ENCODE results near the gene GRAP2. TPM values are rescaled to one million over a fixed set of nuclear protein-coding genes. Genes with fewer than 3 reads are reported as not detected.
"Not testable (repeated sequence)": the region's sequence is repeated elsewhere in the genome, so short reads cannot be mapped to it uniquely, and the experiment has no call there.

GRAP2 gene
- total RNA-seq, 1 donor from 2014 or later, result 0.24 TPM

DNA sequence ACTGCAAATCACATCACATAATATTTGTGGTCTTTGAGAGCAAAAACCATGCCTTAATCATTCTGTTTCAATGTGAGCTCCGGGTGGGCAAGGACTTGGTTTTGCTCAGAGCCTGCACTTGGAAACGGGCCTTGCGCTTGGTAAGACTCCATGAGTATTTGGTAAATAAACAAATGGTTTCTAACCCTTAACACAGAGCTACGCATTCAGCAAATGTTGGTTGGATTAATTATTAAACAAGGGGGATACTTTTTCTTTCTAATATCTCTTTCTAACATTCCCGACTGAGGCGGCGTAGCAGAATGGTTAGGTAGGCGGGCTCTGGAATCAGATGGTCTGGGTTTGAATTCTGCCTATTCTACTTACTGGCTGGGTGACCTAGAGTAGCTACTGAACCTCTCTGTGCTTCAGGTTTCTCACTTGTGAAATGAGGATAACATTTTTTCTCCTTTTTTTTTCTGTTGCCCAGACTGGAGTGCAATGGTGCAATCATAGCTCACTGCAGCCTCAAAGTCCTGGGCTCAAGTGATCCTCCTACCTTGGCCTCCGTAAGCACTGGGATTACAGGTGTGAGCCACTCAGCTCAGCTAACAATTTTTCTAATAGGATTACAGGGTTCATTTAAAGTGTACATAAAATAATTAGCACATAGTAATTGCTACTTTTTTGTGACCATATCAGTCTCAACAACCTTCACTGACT, 90.4 kb downstream of the GRAP2 start:
- Mint-ChIP-seq H3K9me3 (no peaks in the 10 kb centered on the region), H3K36me3 (no peaks in the 10 kb centered on the region), H3K27me3 (peaks cover 52% of the 10 kb centered on the region), H3K4me1 (ENCODE audit: unreplicated experiment) (peaks cover 20% of the 10 kb centered on the region), H3K27ac (peak overlapping the region; percentile 61), H3K4me3 (no peak overlapping the region)
- TF ChIP-seq, protein P1, sequence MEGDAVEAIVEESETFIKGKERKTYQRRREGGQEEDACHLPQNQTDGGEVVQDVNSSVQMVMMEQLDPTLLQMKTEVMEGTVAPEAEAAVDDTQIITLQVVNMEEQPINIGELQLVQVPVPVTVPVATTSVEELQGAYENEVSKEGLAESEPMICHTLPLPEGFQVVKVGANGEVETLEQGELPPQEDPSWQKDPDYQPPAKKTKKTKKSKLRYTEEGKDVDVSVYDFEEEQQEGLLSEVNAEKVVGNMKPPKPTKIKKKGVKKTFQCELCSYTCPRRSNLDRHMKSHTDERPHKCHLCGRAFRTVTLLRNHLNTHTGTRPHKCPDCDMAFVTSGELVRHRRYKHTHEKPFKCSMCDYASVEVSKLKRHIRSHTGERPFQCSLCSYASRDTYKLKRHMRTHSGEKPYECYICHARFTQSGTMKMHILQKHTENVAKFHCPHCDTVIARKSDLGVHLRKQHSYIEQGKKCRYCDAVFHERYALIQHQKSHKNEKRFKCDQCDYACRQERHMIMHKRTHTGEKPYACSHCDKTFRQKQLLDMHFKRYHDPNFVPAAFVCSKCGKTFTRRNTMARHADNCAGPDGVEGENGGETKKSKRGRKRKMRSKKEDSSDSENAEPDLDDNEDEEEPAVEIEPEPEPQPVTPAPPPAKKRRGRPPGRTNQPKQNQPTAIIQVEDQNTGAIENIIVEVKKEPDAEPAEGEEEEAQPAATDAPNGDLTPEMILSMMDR (conservative IDR thresholded peaks at IDR 0.05), result no peak
- DNase-seq (ENCODE audit: extremely low spot score, unreplicated experiment), result no peak

DNA sequence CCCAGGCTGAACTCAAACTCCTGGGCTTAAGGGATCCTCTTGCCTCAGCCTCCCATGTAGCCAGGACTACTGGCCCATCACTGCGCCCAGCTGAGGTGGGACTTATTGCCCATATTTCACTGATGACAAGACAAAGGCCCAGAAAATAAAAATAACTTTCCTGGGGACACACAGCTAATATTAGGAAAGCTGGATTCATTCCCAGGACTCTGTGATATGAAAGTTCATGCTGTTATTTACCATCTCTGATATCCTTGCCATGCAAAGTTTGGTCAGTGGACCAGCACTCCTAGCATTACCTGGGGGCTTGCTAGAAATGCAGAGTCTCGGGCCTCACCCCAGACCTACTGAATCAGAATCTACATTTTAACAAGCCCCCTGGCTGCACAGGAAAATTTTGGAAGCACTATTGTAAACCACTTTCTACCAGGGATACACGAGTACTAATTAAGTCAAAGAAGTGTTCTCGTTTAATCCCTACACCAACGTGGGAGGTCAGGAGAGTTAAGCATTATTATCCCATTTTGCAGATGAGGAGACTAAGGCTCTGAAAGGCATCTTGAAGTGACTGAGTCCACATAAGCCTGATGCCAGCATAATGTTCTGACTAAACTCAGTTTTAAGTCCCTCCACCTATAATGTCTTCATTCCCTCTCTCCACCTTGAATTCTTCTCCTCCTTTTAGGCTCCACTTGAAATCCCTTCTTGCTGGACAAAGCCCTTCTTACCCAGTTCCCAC, 91.4 kb downstream of the GRAP2 start:
- no peak overlapping the region for H3K27ac Mint-ChIP-seq
- no peak for DNase-seq (ENCODE audit: extremely low spot score, unreplicated experiment)
- H3K4me3 Mint-ChIP-seq, result no peak overlapping the region
- H3K36me3 Mint-ChIP-seq, result no peaks in the 10 kb centered on the region
- TF ChIP-seq, protein P1 (conservative IDR thresholded peaks at IDR 0.05), result no peak
- no peaks in the 10 kb centered on the region for H3K9me3 Mint-ChIP-seq
- H3K4me1 Mint-ChIP-seq (ENCODE audit: unreplicated experiment), result peaks cover 30% of the 10 kb centered on the region
- peaks cover 58% of the 10 kb centered on the region for H3K27me3 Mint-ChIP-seq

DNA sequence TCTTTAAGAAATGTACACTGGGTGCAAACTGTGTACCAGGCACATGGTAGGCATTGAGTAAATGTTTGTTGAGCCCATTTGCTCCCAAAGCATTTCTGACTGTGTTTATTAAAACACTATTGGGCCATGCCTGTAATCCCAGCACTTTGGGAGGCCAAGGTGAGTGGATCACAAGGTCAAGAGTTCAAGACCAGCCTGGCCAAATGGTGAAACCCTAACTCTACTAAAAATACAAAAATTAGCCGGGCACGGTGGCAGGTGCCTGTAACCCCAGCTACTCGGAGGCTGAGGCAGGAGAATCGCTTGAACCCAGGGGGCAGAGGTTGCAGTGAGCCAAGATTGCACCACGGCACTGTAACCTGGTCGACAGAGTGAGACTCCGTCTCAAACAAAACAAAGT, 92.0 kb downstream of the GRAP2 start:
- H3K27ac Mint-ChIP-seq; DNase-seq (ENCODE audit: extremely low spot score, unreplicated experiment); H3K9me3 Mint-ChIP-seq; H3K4me3 Mint-ChIP-seq; H3K36me3 Mint-ChIP-seq: not testable (repeated sequence)
- Mint-ChIP-seq H3K27me3 (peaks cover 56% of the 10 kb centered on the region), H3K4me1 (ENCODE audit: unreplicated experiment) (peaks cover 35% of the 10 kb centered on the region)

DNA sequence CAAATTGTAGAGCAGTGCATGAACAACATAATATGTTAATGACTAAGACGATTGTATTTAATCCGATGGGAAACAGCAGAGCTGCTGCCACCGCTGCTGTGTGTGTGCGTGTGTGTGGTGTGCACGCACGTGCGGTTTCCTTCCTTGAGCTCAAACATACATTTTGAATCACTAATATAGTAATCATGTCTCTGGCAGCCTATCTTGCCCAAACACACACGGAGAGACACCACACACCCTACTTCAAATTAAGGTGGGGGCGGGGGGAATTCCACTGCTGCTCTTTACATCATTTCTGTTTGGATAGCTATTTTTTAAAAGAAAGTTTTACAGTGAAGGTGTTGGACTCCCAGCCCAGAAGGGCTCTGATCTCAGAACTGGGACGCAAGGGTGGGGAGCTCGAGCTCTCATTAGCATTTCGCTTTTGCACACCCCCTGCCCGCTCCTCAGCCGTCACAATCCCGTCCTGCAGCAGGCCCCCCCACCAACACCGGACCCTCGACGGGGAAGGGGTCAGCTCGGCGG, 93.2 kb downstream of the GRAP2 start:
- TF ChIP-seq, protein P1 (conservative IDR thresholded peaks at IDR 0.05), result no peak

DNA sequence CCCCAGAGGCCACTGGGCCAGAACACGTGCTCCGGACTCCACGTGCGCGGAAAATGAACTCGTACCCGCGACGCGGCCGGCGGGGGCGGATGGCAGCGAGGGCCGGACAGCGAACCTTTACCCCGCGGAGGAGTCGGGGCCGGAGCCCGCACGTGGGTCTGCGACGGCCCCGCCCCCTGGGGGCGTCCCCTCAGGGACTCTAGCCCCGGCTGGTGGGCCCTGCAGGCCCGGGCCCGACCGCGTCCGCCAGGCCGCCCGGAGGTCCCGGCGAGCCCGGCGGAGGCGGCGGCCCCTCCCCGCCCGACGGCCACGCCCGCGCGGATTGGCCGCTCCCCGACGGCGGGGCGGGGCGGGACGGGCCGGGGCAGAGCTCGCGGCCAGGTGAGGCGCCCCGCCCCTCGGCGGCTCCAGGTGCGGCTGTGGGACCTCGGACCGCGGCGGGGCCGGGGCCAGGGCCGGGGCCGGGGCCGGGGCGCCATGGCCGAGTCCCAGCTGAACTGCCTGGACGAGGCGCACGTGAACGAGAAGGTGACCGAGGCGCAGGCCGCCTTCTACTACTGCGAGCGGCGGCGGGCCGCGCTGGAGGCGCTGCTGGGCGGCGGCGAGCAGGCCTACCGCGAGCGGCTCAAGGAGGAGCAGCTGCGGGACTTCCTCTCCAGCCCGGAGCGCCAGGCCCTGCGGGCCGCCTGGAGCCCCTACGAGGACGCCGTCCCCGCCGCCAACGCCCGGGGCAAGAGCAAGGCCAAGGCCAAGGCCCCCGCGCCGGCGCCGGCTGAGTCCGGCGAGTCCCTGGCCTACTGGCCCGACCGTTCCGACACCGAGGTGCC, 93.9 kb downstream of the GRAP2 start, which contains the start of gene FAM83F:
Gene FAM83F, plus strand, starts transcription at position 389 of the 827 bp plus-strand sequence. Its CDS starts 89 bp downstream, at position 478.
- Mint-ChIP-seq H3K9me3 (no peaks in the 10 kb centered on the region), H3K27ac (peak within 1 kb of the TSS; percentile 94), H3K4me3 (peak within 1 kb of the TSS; percentile 84), H3K36me3 (no peaks in the 10 kb centered on the region), H3K27me3 (peaks cover 41% of the 10 kb centered on the region), H3K4me1 (ENCODE audit: unreplicated experiment) (peaks cover 50% of the 10 kb centered on the region)
- no peak for DNase-seq (ENCODE audit: extremely low spot score, unreplicated experiment)
- TF ChIP-seq, protein P1 (conservative IDR thresholded peaks at IDR 0.05), result no peak

More for the DNA sequence above, 93.2 kb downstream of the GRAP2 start:
- Mint-ChIP-seq H3K4me3 (peak overlapping the region; percentile 82), H3K4me1 (ENCODE audit: unreplicated experiment) (peaks cover 48% of the 10 kb centered on the region), H3K9me3 (no peaks in the 10 kb centered on the region), H3K36me3 (no peaks in the 10 kb centered on the region), H3K27ac (peak overlapping the region; percentile 82), H3K27me3 (peaks cover 47% of the 10 kb centered on the region)
- DNase-seq (ENCODE audit: extremely low spot score, unreplicated experiment), result no peak

Measured in type B pancreatic cell (in vitro differentiated cells).